ENCODE measurements around the gene FOXN1.

FOXN1 gene

GRCh38 chr17:28491286-28491685 is 14.9 kb upstream of the FOXN1 start:
- DNase-seq (ENCODE audit: insufficient read length, low spot score): no peak
- TF ChIP-seq POLR2A (IDR thresholded peaks at IDR 0.05; ENCODE audit: low read depth, low read length) (no peak), PAX5 (IDR thresholded peaks at IDR 0.05; ENCODE audit: insufficient read depth, low read length, severe bottlenecking) (no peak), POU2F2 (IDR thresholded peaks at IDR 0.05; ENCODE audit: low read depth, low read length) (no peak), SPI1 (IDR thresholded peaks at IDR 0.05; ENCODE audit: low read depth, low read length) (no peak), TAF1 (IDR thresholded peaks at IDR 0.05; ENCODE audit: low read depth, low read length) (no peak), POLR2AphosphoS5 (IDR thresholded peaks at IDR 0.05; ENCODE audit: low read depth, low read length) (no peak)
- FAIRE-seq: no peak

GRCh38 chr17:28491860-28492259 is 14.3 kb upstream of the FOXN1 start:
- no peak for TF ChIP-seq POU2F2 (IDR thresholded peaks at IDR 0.05; ENCODE audit: low read depth, low read length)
- TF ChIP-seq POLR2AphosphoS5 (IDR thresholded peaks at IDR 0.05; ENCODE audit: low read depth, low read length): no peak
- TF ChIP-seq SPI1 (IDR thresholded peaks at IDR 0.05; ENCODE audit: low read depth, low read length): no peak
- TF ChIP-seq TAF1 (IDR thresholded peaks at IDR 0.05; ENCODE audit: low read depth, low read length): no peak
- no peak for TF ChIP-seq POLR2A (IDR thresholded peaks at IDR 0.05; ENCODE audit: low read depth, low read length)
- no peak for TF ChIP-seq PAX5 (IDR thresholded peaks at IDR 0.05; ENCODE audit: insufficient read depth, low read length, severe bottlenecking)
- FAIRE-seq: no peak
- DNase-seq (ENCODE audit: insufficient read length, low spot score): no peak

GRCh38 chr17:28492352-28493310 is 13.5 kb upstream of the FOXN1 start:
- no peak for DNase-seq (ENCODE audit: insufficient read length, low spot score)
- TF ChIP-seq SPI1 (IDR thresholded peaks at IDR 0.05; ENCODE audit: low read depth, low read length) (no peak), PAX5 (IDR thresholded peaks at IDR 0.05; ENCODE audit: insufficient read depth, low read length, severe bottlenecking) (no peak), POLR2AphosphoS5 (IDR thresholded peaks at IDR 0.05; ENCODE audit: low read depth, low read length) (no peak), POLR2A (IDR thresholded peaks at IDR 0.05; ENCODE audit: low read depth, low read length) (no peak), TAF1 (IDR thresholded peaks at IDR 0.05; ENCODE audit: low read depth, low read length) (no peak), POU2F2 (IDR thresholded peaks at IDR 0.05; ENCODE audit: low read depth, low read length) (no peak)
- FAIRE-seq: peak; percentile 50

- no peak for FAIRE-seq
- no peak for DNase-seq (ENCODE audit: insufficient read length, low spot score)
- no peak for TF ChIP-seq TAF1 (IDR thresholded peaks at IDR 0.05; ENCODE audit: low read depth, low read length)
- no peak for TF ChIP-seq SPI1 (IDR thresholded peaks at IDR 0.05; ENCODE audit: low read depth, low read length)
- TF ChIP-seq PAX5 (IDR thresholded peaks at IDR 0.05; ENCODE audit: insufficient read depth, low read length, severe bottlenecking): no peak
- no peak for TF ChIP-seq POU2F2 (IDR thresholded peaks at IDR 0.05; ENCODE audit: low read depth, low read length)
- TF ChIP-seq POLR2A (IDR thresholded peaks at IDR 0.05; ENCODE audit: low read depth, low read length): no peak
- no peak for TF ChIP-seq POLR2AphosphoS5 (IDR thresholded peaks at IDR 0.05; ENCODE audit: low read depth, low read length)
Measured at GRCh38 chr17:28493460-28493859, 12.7 kb upstream of the FOXN1 start.

GRCh38 chr17:28494445-28495188 is 11.5 kb upstream of the FOXN1 start:
- DNase-seq (ENCODE audit: insufficient read length, low spot score): peak; percentile 93
- no peak for TF ChIP-seq PAX5 (IDR thresholded peaks at IDR 0.05; ENCODE audit: insufficient read depth, low read length, severe bottlenecking)
- no peak for TF ChIP-seq POLR2A (IDR thresholded peaks at IDR 0.05; ENCODE audit: low read depth, low read length)
- no peak for TF ChIP-seq SPI1 (IDR thresholded peaks at IDR 0.05; ENCODE audit: low read depth, low read length)
- TF ChIP-seq POLR2AphosphoS5 (IDR thresholded peaks at IDR 0.05; ENCODE audit: low read depth, low read length): no peak
- no peak for TF ChIP-seq TAF1 (IDR thresholded peaks at IDR 0.05; ENCODE audit: low read depth, low read length)
- no peak for TF ChIP-seq POU2F2 (IDR thresholded peaks at IDR 0.05; ENCODE audit: low read depth, low read length)
- FAIRE-seq: peak; percentile 97

GRCh38 chr17:28495635-28496034 is 10.5 kb upstream of the FOXN1 start:
- peak; percentile 5 for FAIRE-seq
- DNase-seq (ENCODE audit: insufficient read length, low spot score): no peak
- TF ChIP-seq POLR2AphosphoS5 (IDR thresholded peaks at IDR 0.05; ENCODE audit: low read depth, low read length): no peak
- TF ChIP-seq SPI1 (IDR thresholded peaks at IDR 0.05; ENCODE audit: low read depth, low read length): no peak
- TF ChIP-seq TAF1 (IDR thresholded peaks at IDR 0.05; ENCODE audit: low read depth, low read length): no peak
- no peak for TF ChIP-seq POU2F2 (IDR thresholded peaks at IDR 0.05; ENCODE audit: low read depth, low read length)
- no peak for TF ChIP-seq PAX5 (IDR thresholded peaks at IDR 0.05; ENCODE audit: insufficient read depth, low read length, severe bottlenecking)
- TF ChIP-seq POLR2A (IDR thresholded peaks at IDR 0.05; ENCODE audit: low read depth, low read length): no peak

- DNase-seq (ENCODE audit: insufficient read length, low spot score) (no peak), FAIRE-seq (no peak)
- no peak for TF ChIP-seq SPI1 (IDR thresholded peaks at IDR 0.05; ENCODE audit: low read depth, low read length)
- TF ChIP-seq POLR2A (IDR thresholded peaks at IDR 0.05; ENCODE audit: low read depth, low read length): no peak
- TF ChIP-seq POLR2AphosphoS5 (IDR thresholded peaks at IDR 0.05; ENCODE audit: low read depth, low read length): no peak
- TF ChIP-seq TAF1 (IDR thresholded peaks at IDR 0.05; ENCODE audit: low read depth, low read length): no peak
- no peak for TF ChIP-seq PAX5 (IDR thresholded peaks at IDR 0.05; ENCODE audit: insufficient read depth, low read length, severe bottlenecking)
- no peak for TF ChIP-seq POU2F2 (IDR thresholded peaks at IDR 0.05; ENCODE audit: low read depth, low read length)
Measured at GRCh38 chr17:28497931-28498330, 8.2 kb upstream of the FOXN1 start.

- TF ChIP-seq TAF1 (IDR thresholded peaks at IDR 0.05; ENCODE audit: low read depth, low read length) (no peak), POLR2AphosphoS5 (IDR thresholded peaks at IDR 0.05; ENCODE audit: low read depth, low read length) (no peak), PAX5 (IDR thresholded peaks at IDR 0.05; ENCODE audit: insufficient read depth, low read length, severe bottlenecking) (no peak), POU2F2 (IDR thresholded peaks at IDR 0.05; ENCODE audit: low read depth, low read length) (no peak), SPI1 (IDR thresholded peaks at IDR 0.05; ENCODE audit: low read depth, low read length) (no peak), POLR2A (IDR thresholded peaks at IDR 0.05; ENCODE audit: low read depth, low read length) (no peak)
- FAIRE-seq (no peak), DNase-seq (ENCODE audit: insufficient read length, low spot score) (no peak)
Measured at GRCh38 chr17:28498652-28499363, 7.3 kb upstream of the FOXN1 start.

All from GM12891 (cell line).